H9 (cell line): ENCODE measurements around the gene CWC27. TPM values are rescaled to one million over a fixed set of nuclear protein-coding genes. Genes with fewer than 3 reads are reported as not detected.

Source experiments
- DNase-seq: peaks from one replicate; pipeline ENCODE4 v3.0.0-alpha.2; 2017
- H2AFZ ChIP-seq: one replicate; pipeline ENCODE4 v1.6.1; 2013; ENCODE audit warnings: mild to moderate bottlenecking, low read length, control low read depth, moderate library complexity
- H2AK5ac ChIP-seq: 2 replicates; pipeline ENCODE4 v1.6.1; 2013; ENCODE audit warnings: low read length, control low read depth, mixed read lengths; ENCODE audit not compliant: insufficient read length
- H2BK120ac ChIP-seq: one replicate; pipeline ENCODE4 v1.6.1; 2013; ENCODE audit warnings: low read depth, mild to moderate bottlenecking, low read length, control low read depth, inconsistent platforms; ENCODE audit not compliant: poor library complexity, severe bottlenecking
- H2BK12ac ChIP-seq: 2 replicates; pipeline ENCODE4 v1.6.1; 2013; ENCODE audit warnings: low read length, control low read depth, mixed read lengths, low read depth; ENCODE audit not compliant: insufficient read length
- H2BK15ac ChIP-seq: 2 replicates; pipeline ENCODE4 v1.6.1; 2013; ENCODE audit warnings: low read depth, low read length, control low read depth
- H2BK20ac ChIP-seq: one replicate; pipeline ENCODE4 v1.6.1; 2013; ENCODE audit warnings: low read depth, mild to moderate bottlenecking, low read length, control low read depth, inconsistent platforms; ENCODE audit not compliant: poor library complexity, severe bottlenecking
- H2BK5ac ChIP-seq: 2 replicates; pipeline ENCODE4 v1.6.1; 2013; ENCODE audit warnings: low read length, control low read depth, mixed read lengths; ENCODE audit not compliant: insufficient read length
- H3K14ac ChIP-seq: 2 replicates; pipeline ENCODE4 v1.6.1; 2013; ENCODE audit warnings: low read length, control low read depth; ENCODE audit not compliant: insufficient read depth
- H3K18ac ChIP-seq: 2 replicates; pipeline ENCODE4 v1.6.1; 2013; ENCODE audit warnings: low read depth, mild to moderate bottlenecking, mixed read lengths, low read length, control low read depth; ENCODE audit not compliant: insufficient read length
- H3K23ac ChIP-seq: 2 replicates; pipeline ENCODE4 v1.6.1; 2013; ENCODE audit warnings: low read length, control low read depth, mixed read lengths, low read depth; ENCODE audit not compliant: insufficient read length
- H3K23me2 ChIP-seq: 2 replicates; pipeline ENCODE4 v1.6.1; 2013; ENCODE audit warnings: low read depth, mild to moderate bottlenecking, mixed read lengths, low read length, control low read depth; ENCODE audit not compliant: insufficient read length, poor library complexity, severe bottlenecking
- H3K27ac ChIP-seq: 2 replicates; pipeline ENCODE4 v1.5.1; 2013; ENCODE audit warnings: low read length, control low read depth, mixed read lengths, low read depth; ENCODE audit not compliant: insufficient read length
- H3K27me3 ChIP-seq: 2 replicates; pipeline ENCODE4 v1.6.1; 2013; ENCODE audit warnings: low read length, control low read depth, inconsistent platforms; ENCODE audit not compliant: insufficient read depth
- H3K4ac ChIP-seq: 2 replicates; pipeline ENCODE4 v1.6.1; 2013; ENCODE audit warnings: low read depth, mild to moderate bottlenecking, control low read depth, inconsistent platforms, low read length, moderate library complexity
- H3K4me1 ChIP-seq: 2 replicates; pipeline ENCODE4 v1.6.1; 2013; ENCODE audit warnings: low read length, control low read depth, inconsistent platforms; ENCODE audit not compliant: insufficient read depth
- H3K4me2 ChIP-seq: 2 replicates; pipeline ENCODE4 v1.6.1; 2013; ENCODE audit warnings: low read length, control low read depth, mixed read lengths; ENCODE audit not compliant: insufficient read length, insufficient read depth
- H3K56ac ChIP-seq: 2 replicates; pipeline ENCODE4 v1.6.1; 2013; ENCODE audit warnings: low read depth, mild to moderate bottlenecking, mixed read lengths, low read length, control low read depth; ENCODE audit not compliant: insufficient read length
- H3K79me1 ChIP-seq: 2 replicates; pipeline ENCODE4 v1.6.1; 2013; ENCODE audit warnings: low read depth, mild to moderate bottlenecking, moderate library complexity, low read length, control low read depth, inconsistent platforms; ENCODE audit not compliant: insufficient read depth, poor library complexity, severe bottlenecking
- H3K79me2 ChIP-seq: 2 replicates; pipeline ENCODE4 v1.6.1; 2013; ENCODE audit warnings: low read length, control low read depth, inconsistent platforms; ENCODE audit not compliant: insufficient read depth
- H3K9ac ChIP-seq: 2 replicates; pipeline ENCODE4 v1.6.1; 2013; ENCODE audit warnings: low read length, control low read depth, mixed read lengths; ENCODE audit not compliant: insufficient read length; ENCODE audit errors: extremely low read depth
- H3K9me3 ChIP-seq: one replicate; pipeline ENCODE4 v1.6.1; 2013; ENCODE audit warnings: low read depth, low read length, inconsistent platforms; ENCODE audit not compliant: control insufficient read depth
- H3T11ph ChIP-seq: one replicate; pipeline ENCODE4 v1.6.1; 2013; ENCODE audit warnings: mild to moderate bottlenecking, low read length, control low read depth, inconsistent platforms
- H4K20me1 ChIP-seq: one replicate; pipeline ENCODE4 v1.6.1; 2013; ENCODE audit not compliant: control insufficient read depth, insufficient read length, insufficient read depth
- H4K5ac ChIP-seq: 2 replicates; pipeline ENCODE4 v1.6.1; 2013; ENCODE audit warnings: low read depth, mild to moderate bottlenecking, mixed read lengths, low read length, control low read depth; ENCODE audit not compliant: insufficient read length
- H4K8ac ChIP-seq: replicated peaks from 2 replicates; pipeline ENCODE4 v1.6.1; 2013; ENCODE audit warnings: low read length, control low read depth, mixed read lengths, low read depth; ENCODE audit not compliant: insufficient read length
- H4K91ac ChIP-seq: 2 replicates; pipeline ENCODE4 v1.6.1; 2013; ENCODE audit warnings: low read depth, mild to moderate bottlenecking, moderate library complexity, mixed read lengths, low read length, control low read depth; ENCODE audit not compliant: insufficient read length
- H3K27ac Mint-ChIP-seq, 3 experiments: 2 replicates in 2 of 3; 3 replicates in 1 of 3; pipeline ENCODE4 v1.8.0; 2020 to 2021; ENCODE audit warnings: mixed read lengths in 3 of 3, mild to moderate bottlenecking in 1 of 3, moderate library complexity in 1 of 3
- H3K27me3 Mint-ChIP-seq: 2 replicates; pipeline ENCODE4 v1.8.0; 2021; ENCODE audit warnings: low read depth, mild to moderate bottlenecking, moderate library complexity, mixed read lengths
- H3K36me3 Mint-ChIP-seq, 3 experiments: 2 replicates in 2 of 3; 3 replicates in 1 of 3; pipeline ENCODE4 v1.8.0; 2020 to 2021; ENCODE audit warnings: low read depth in 3 of 3, mixed read lengths in 3 of 3; ENCODE audit not compliant: insufficient read depth in 1 of 3
- H3K4me1 Mint-ChIP-seq, 2 experiments: 2 replicates each; pipeline ENCODE4 v1.8.0; 2020; ENCODE audit warnings: mixed read lengths in 2 of 2
- H3K4me3 Mint-ChIP-seq, 2 experiments: 2 replicates in 1 of 2; 3 replicates in 1 of 2; pipeline ENCODE4 v1.8.0; 2020 to 2021; ENCODE audit warnings: mild to moderate bottlenecking in 2 of 2, mixed read lengths in 2 of 2, moderate library complexity in 1 of 2
- H3K9me3 Mint-ChIP-seq, 2 experiments: 2 replicates in 1 of 2; 3 replicates in 1 of 2; pipeline ENCODE4 v1.8.0; 2020; ENCODE audit warnings: mild to moderate bottlenecking in 2 of 2, mixed read lengths in 2 of 2, moderate library complexity in 1 of 2
- CTCF ChIP-seq: fragments of 200-600 bp; sonication (generic); conservative IDR thresholded peaks from 3 replicates; pipeline ENCODE4 v1.8.0; 2021; ENCODE audit warnings: antibody characterized with exemption, mild to moderate bottlenecking
- WGBS: extraction: QIAGEN DNeasy Blood & Tissue Kit; methylation state at CpG from one replicate; pipeline ENCODE4 v1.1.7; 2013; ENCODE audit warnings: missing lambda C conversion rate, low lambda C conversion rate, mixed read lengths; ENCODE audit not compliant: insufficient read length; ENCODE audit errors: extremely low coverage; 5-methylcytosine and 5-hydroxymethylcytosine counted together
- total RNA-seq: library from RNA; stranded (reverse); gene quantifications from 2 replicates; pipeline ENCODE4 v1.2.1, GENCODE V29; 2021

The CWC27 gene
- total RNA-seq, 1 experiment from 2014 or later, result 41.9 TPM

GRCh38 chr5:64980176-64980575 lies 211.4 kb downstream of the CWC27 start:
- Histone ChIP-seq H3K79me1 (no peaks in the 10 kb centered on the region), H3K23ac (no peak overlapping the region), H2BK12ac (no peak overlapping the region), H4K91ac (no peak overlapping the region), H4K20me1 (no peaks in the 10 kb centered on the region), H2AK5ac (no peak overlapping the region), H3T11ph (no peak overlapping the region), H3K4me2 (no peak overlapping the region), H3K9me3 (no peaks in the 10 kb centered on the region), H3K79me2 (no peaks in the 10 kb centered on the region), H2BK15ac (no peak overlapping the region), H3K9ac (no peak overlapping the region), H4K8ac (no peak overlapping the region), H3K27ac (no peak overlapping the region), H2BK20ac (no peak overlapping the region), H3K4ac (no peak overlapping the region), H3K23me2 (no peaks in the 10 kb centered on the region), H2BK120ac (no peak overlapping the region), H2AFZ (no peak overlapping the region), H3K4me1 (no peaks in the 10 kb centered on the region), H3K27me3 (no peaks in the 10 kb centered on the region), H3K14ac (no peak overlapping the region), H4K5ac (no peak overlapping the region), H2BK5ac (no peak overlapping the region), H3K56ac (no peak overlapping the region), H3K18ac (no peak overlapping the region)
- Mint-ChIP-seq H3K27ac (no peak overlapping the region), H3K9me3 (no peaks in the 10 kb centered on the region), H3K27me3 (no peaks in the 10 kb centered on the region), H3K4me1 (no peaks in the 10 kb centered on the region; a peak in 1 of 4 replicates), H3K4me3 (no peak overlapping the region), H3K36me3 (peaks cover 5 to 8% (median 7%) of the 10 kb centered on the region in 3 experiments; a peak in 5 of 7 replicates)
- no peak for DNase-seq
- TF ChIP-seq CTCF, result no peak
- no CpG with 5 or more reads among the region's 2 CpGs for WGBS
